Measurements from ENCODE around the gene TMEM245.
A peak's percentile ranks its signal among the peaks of the same experiment; 100 is the strongest.
"Not testable (repeated sequence)": the region's sequence is repeated elsewhere in the genome, so short reads cannot be mapped to it uniquely, and the experiment has no call there.

Gene TMEM245

GRCh38 chr9:109129470-109130197 lies 9.9 kb upstream of the TMEM245 start:
- DNase-seq = no peak

- not testable (repeated sequence) for DNase-seq
Measured at GRCh38 chr9:109126671-109127070, 6.9 kb upstream of the TMEM245 start.

GRCh38 chr9:109124121-109124520 lies 4.4 kb upstream of the TMEM245 start:
- DNase-seq = no peak

GRCh38 chr9:109122726-109123621 lies 3.2 kb upstream of the TMEM245 start:
- DNase-seq = no peak

- no peak for DNase-seq
Measured at GRCh38 chr9:109121232-109121796, 1.6 kb upstream of the TMEM245 start.

GRCh38 chr9:109120204-109120789 lies 550 bp upstream of the TMEM245 start:
- DNase-seq = no peak

GRCh38 chr9:109118808-109119438 lies 824 bp downstream of the TMEM245 start:
- DNase-seq = no peak

GRCh38 chr9:109117856-109118807 lies 1.6 kb downstream of the TMEM245 start:
- peak; percentile 26 to 57 for DNase-seq

GRCh38 chr9:109115931-109116526 lies 3.7 kb downstream of the TMEM245 start:
- DNase-seq = no peak

GRCh38 chr9:109114670-109115069 lies 5.1 kb downstream of the TMEM245 start:
- no peak for DNase-seq

- DNase-seq = no peak
Measured at GRCh38 chr9:109113892-109114609, 5.7 kb downstream of the TMEM245 start.

GRCh38 chr9:109113254-109113653 lies 6.5 kb downstream of the TMEM245 start:
- no peak for DNase-seq

GRCh38 chr9:109110329-109111021 lies 9.3 kb downstream of the TMEM245 start:
- peak in 1 of 2 donors; percentile 59 for DNase-seq

- DNase-seq = no peak
Measured at GRCh38 chr9:109109967-109110328, 9.8 kb downstream of the TMEM245 start.

GRCh38 chr9:109108318-109108717 lies 11.4 kb downstream of the TMEM245 start:
- DNase-seq = no peak

GRCh38 chr9:109107402-109108240 lies 12.1 kb downstream of the TMEM245 start:
- no peak for DNase-seq

- peak in 1 of 2 donors; percentile 61 for DNase-seq
Measured at GRCh38 chr9:109101810-109102209, 17.9 kb downstream of the TMEM245 start.

GRCh38 chr9:109101202-109101595 lies 18.5 kb downstream of the TMEM245 start:
- DNase-seq = no peak
